ENCODE data around the gene SLC39A11.

DNA sequence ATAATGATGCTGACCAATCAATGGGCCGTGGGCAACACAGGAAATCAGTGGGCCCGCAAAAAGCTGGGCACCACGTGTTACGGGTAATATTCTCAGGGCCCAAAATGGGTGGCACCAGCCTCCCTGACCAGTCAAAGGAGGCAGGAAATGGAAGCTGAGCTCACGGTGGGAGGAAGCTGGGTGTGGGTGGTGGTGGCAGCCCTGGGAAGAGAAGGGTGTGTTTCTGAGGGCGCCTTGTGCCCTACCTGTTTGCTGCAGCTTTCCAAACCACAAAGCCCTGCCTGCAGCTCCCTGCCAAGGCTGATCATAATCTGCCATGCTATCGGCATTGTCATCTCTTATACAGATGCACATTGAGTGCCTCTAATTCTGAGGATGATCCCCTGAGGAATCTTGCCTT is 457.9 kb downstream of the SLC39A11 start:
- TF ChIP-seq, protein P1, sequence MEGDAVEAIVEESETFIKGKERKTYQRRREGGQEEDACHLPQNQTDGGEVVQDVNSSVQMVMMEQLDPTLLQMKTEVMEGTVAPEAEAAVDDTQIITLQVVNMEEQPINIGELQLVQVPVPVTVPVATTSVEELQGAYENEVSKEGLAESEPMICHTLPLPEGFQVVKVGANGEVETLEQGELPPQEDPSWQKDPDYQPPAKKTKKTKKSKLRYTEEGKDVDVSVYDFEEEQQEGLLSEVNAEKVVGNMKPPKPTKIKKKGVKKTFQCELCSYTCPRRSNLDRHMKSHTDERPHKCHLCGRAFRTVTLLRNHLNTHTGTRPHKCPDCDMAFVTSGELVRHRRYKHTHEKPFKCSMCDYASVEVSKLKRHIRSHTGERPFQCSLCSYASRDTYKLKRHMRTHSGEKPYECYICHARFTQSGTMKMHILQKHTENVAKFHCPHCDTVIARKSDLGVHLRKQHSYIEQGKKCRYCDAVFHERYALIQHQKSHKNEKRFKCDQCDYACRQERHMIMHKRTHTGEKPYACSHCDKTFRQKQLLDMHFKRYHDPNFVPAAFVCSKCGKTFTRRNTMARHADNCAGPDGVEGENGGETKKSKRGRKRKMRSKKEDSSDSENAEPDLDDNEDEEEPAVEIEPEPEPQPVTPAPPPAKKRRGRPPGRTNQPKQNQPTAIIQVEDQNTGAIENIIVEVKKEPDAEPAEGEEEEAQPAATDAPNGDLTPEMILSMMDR (conservative IDR thresholded peaks at IDR 0.05 in 1 of 2, IDR thresholded peaks at IDR 0.05 in 1 of 2; ENCODE audit: extremely low read depth in 1 of 2, insufficient read depth in 1 of 2, low read depth in 1 of 2, low read length in 2 of 2) = no peak
- no peak for TF ChIP-seq EZH2 (IDR thresholded peaks at IDR 0.05; ENCODE audit: borderline replicate concordance, low read length)
